Brain pericyte (primary cell): ENCODE results near the gene DNAJC7.

Experiments
- DNase-seq: peaks from one replicate; pipeline ENCODE4 v3.0.0-alpha.2; 2012; ENCODE audit warnings: low read depth, low spot score

The DNAJC7 gene

GRCh38 chr17:41975099-41976083 is 41.8 kb downstream of the DNAJC7 start:
- DNase-seq = no peak

- DNase-seq = no peak
Measured at GRCh38 chr17:41974658-41975057, 42.6 kb downstream of the DNAJC7 start.

- DNase-seq = no peak
Measured at GRCh38 chr17:41974031-41974430, 43.2 kb downstream of the DNAJC7 start.

GRCh38 chr17:41973408-41973811 is 43.8 kb downstream of the DNAJC7 start:
- no peak for DNase-seq

GRCh38 chr17:41972571-41973407 is 44.5 kb downstream of the DNAJC7 start:
- DNase-seq = no peak

- DNase-seq = no peak
Measured at GRCh38 chr17:41971721-41972523, 45.3 kb downstream of the DNAJC7 start.

GRCh38 chr17:41970901-41971331 is 46.3 kb downstream of the DNAJC7 start:
- DNase-seq = no peak

- DNase-seq = no peak
Measured at GRCh38 chr17:41968676-41969075, 48.6 kb downstream of the DNAJC7 start.

- DNase-seq = no peak
Measured at GRCh38 chr17:41967921-41968578, 49.2 kb downstream of the DNAJC7 start.

- no peak for DNase-seq
Measured at GRCh38 chr17:41967141-41967920, 49.9 kb downstream of the DNAJC7 start.

- DNase-seq = no peak
Measured at GRCh38 chr17:41966463-41967140, 50.6 kb downstream of the DNAJC7 start, which contains the start of gene CNP. Gene CNP, plus strand, starts transcription at chr17:41966795. Its CDS starts 90 bp downstream, at chr17:41966885.

- DNase-seq = no peak
Measured at GRCh38 chr17:41965694-41966462, 51.4 kb downstream of the DNAJC7 start.

- no peak for DNase-seq
Measured at GRCh38 chr17:41962768-41963434, 54.3 kb downstream of the DNAJC7 start.

- DNase-seq = no peak
Measured at GRCh38 chr17:41962111-41962510, 55.1 kb downstream of the DNAJC7 start.

- no peak for DNase-seq
Measured at GRCh38 chr17:41959336-41960095, 57.7 kb downstream of the DNAJC7 start.

GRCh38 chr17:41959030-41959335 is 58.3 kb downstream of the DNAJC7 start:
- no peak for DNase-seq

GRCh38 chr17:41957869-41958439 is 59.3 kb downstream of the DNAJC7 start:
- no peak for DNase-seq
